HFF-Myc (cell line): ENCODE results near the gene LAMB4.

ENCODE experiments used
- DNase-seq: peaks from one replicate; pipeline ENCODE4 v3.0.0-alpha.2; 2011; ENCODE audit warnings: low read depth; ENCODE audit errors: extremely low read depth
- H3K4me3 ChIP-seq: replicated peaks from 2 replicates; pipeline ENCODE4 v1.5.1; 2011; ENCODE audit warnings: low read depth, mild to moderate bottlenecking, control low read depth, low read length
- CTCF ChIP-seq: IDR thresholded peaks from 2 replicates; pipeline ENCODE4 v1.5.1; 2012; ENCODE audit warnings: mild to moderate bottlenecking, low read depth, low read length, control low read depth; ENCODE audit errors: missing control alignments

The LAMB4 gene

GRCh38 chr7:108114117-108114841, 15.9 kb downstream of the LAMB4 start:
- DNase-seq = no peak
- TF ChIP-seq CTCF = peak; percentile 47
- H3K4me3 ChIP-seq = no peak overlapping the region

- no peak for TF ChIP-seq CTCF
- no peak overlapping the region for H3K4me3 ChIP-seq
- no peak for DNase-seq
Measured at GRCh38 chr7:108112683-108113082, 17.5 kb downstream of the LAMB4 start.

- no peak for TF ChIP-seq CTCF
- no peak overlapping the region for H3K4me3 ChIP-seq
- DNase-seq = no peak
Measured at GRCh38 chr7:108109221-108109908, 20.8 kb downstream of the LAMB4 start.

- no peak for DNase-seq
- no peak overlapping the region for H3K4me3 ChIP-seq
- no peak for TF ChIP-seq CTCF
Measured at GRCh38 chr7:108108131-108108530, 22.0 kb downstream of the LAMB4 start.

GRCh38 chr7:108104324-108104723, 25.8 kb downstream of the LAMB4 start:
- no peak for TF ChIP-seq CTCF
- no peak for DNase-seq
- no peak overlapping the region for H3K4me3 ChIP-seq

GRCh38 chr7:108103558-108104298, 26.4 kb downstream of the LAMB4 start:
- no peak for DNase-seq
- no peak overlapping the region for H3K4me3 ChIP-seq
- no peak for TF ChIP-seq CTCF
